Spleen (tissue), 7 donors: Measurements from ENCODE around the gene C9orf72.

ENCODE experiments used
- CTCF ChIP-seq, 11 experiments: fragments of 200-600 bp in 7 of 11; fragments of 450-650 bp in 4 of 11; sonication (generic) in 4 of 11; IDR thresholded peaks in 8 of 11; conservative IDR thresholded peaks in 3 of 11; 1 replicate in 7 of 11; 2 replicates in 4 of 11; pipeline versions ENCODE4 v1.4.0 to v1.8.0; 2016 to 2021; ENCODE audit warnings: antibody characterized with exemption in 11 of 11, inconsistent platforms in 4 of 11, mild to moderate bottlenecking in 1 of 11
- POLR2A ChIP-seq, 3 donors: fragments of 450-650 bp; IDR thresholded peaks; one replicate each; pipeline ENCODE4 v1.5.1; 2017; ENCODE audit warnings: antibody characterized with exemption in 3 of 3, mild to moderate bottlenecking in 1 of 3
- POLR2AphosphoS5 ChIP-seq, 3 donors: sonication (generic); formaldehyde crosslinking; IDR thresholded peaks; one replicate each; pipeline ENCODE4 v1.5.1; 2017; ENCODE audit warnings: antibody characterized with exemption in 3 of 3
- donor health status: DM: no; HTN: no; CAD: no; lungs with moderate emphysema.
- donor health status: DM: no; HTN: no; CAD: no.
- donor health status: DM: no; HTN: no; CAD: no.

DNA sequence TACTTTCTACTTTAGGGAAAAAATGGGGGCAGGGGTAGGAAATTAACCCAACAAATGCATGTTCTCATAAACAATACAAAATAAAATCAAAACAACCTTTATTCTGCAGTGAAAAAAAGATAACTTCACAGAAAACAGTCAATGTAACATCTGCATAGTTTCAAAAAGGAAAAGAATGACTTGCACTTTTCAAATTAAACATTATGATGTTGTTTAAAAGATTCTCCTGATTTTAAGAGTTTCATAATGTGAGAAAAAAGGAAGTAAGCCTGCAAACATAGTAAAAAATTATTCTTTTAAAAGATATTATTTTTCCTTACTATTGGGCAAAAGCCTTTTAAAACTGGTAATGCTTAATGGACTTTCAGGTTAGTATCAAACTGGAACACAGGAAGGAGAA, 7.6 kb downstream of the C9orf72 start:
- TF ChIP-seq CTCF (IDR thresholded peaks at IDR 0.05 in 8 of 11, conservative IDR thresholded peaks at IDR 0.05 in 3 of 11), result no peak
- TF ChIP-seq POLR2A (IDR thresholded peaks at IDR 0.05), result no peak
- no peak for TF ChIP-seq POLR2AphosphoS5 (IDR thresholded peaks at IDR 0.05)
